GM18526 (cell line): ENCODE measurements around the gene NEMP2.

ENCODE experiments used
- POLR2A ChIP-seq: IDR thresholded peaks from 3 replicates; pipeline ENCODE4 v1.6.1; 2011; ENCODE audit not compliant: insufficient read length; ENCODE audit errors: extremely low read depth

NEMP2 gene

DNA sequence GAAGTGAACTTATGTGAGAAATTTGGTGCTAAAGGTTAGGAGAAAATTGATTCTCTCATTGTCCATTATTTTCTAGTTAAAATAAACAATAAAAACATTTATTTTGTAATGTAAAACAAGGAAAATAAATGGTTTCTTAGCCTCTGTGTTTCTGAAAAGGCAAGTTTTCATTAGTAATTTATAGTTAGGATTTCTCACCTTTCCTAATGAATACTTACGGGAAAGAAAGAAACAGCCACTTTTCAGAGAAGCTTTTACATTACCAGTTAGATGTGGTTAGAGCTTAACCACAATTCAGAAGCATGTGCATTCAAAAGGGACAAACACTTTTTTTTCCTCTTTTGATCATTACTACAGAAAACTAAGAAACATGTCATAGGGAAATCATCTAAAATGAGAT, 18.8 kb downstream of the NEMP2 start:
- TF ChIP-seq POLR2A = no peak

DNA sequence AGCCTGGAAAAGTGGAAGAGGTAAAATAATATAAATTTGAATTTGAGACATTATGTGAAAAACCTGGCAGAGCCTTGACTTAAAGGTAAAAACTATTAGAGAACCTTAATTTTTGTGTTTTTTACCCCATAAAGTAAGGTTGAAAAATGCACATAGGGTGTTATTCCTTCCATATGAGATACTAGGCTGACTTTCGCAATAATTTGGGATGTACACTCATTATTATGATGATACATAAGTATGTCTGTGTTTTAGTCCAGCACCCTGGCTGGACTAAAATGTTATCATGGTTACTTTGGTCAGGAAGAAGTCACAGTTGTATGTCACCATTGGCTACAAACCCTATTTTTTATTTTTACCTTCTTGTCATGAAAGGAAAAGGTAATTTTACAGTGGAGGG, 19.8 kb downstream of the NEMP2 start:
- no peak for TF ChIP-seq POLR2A

DNA sequence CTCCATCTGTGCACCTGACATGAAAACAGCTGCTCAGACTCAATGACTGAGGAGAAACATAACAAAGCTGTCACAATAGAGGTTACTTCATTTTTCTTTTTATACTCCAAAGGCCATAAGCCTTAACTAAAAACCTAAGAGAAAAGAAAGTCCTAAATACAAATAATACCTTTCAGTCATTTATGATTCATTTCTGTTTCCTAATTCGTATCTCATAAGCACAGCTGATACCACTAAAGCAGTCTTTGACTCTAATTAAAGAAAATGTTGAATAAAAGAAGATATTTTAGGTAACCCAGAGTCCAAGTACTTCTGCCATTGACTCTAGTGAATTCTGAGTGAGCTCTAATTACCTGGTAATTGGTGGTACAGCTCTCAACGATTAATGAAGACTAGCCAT, 20.6 kb downstream of the NEMP2 start:
- TF ChIP-seq POLR2A = no peak

DNA sequence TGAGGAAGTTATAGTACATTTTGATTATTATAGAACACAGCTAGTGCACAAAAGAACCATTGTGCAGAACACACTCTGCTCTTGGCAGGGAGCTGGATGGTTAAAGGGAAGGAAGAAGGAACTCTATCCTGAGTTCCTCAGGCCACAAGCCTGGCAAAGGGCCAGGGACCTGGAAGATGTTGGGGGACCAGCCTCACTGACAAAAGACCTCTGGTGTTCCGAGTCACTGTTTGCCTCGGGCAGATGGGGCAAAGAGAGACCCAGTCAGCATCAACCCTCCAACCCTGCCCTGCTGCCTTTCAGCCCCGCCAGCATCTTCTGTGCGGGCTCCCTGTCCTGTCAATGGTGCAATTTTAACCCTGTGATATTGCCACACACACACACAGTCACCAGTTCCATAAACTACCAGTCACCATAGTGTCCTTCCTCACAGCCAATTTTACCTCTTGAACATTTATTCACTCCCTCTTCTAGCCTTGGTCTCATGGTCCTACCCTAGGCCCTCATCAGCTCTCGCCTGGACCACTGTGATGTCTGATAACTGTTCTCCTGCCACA, 21.9 kb downstream of the NEMP2 start:
- no peak for TF ChIP-seq POLR2A

DNA sequence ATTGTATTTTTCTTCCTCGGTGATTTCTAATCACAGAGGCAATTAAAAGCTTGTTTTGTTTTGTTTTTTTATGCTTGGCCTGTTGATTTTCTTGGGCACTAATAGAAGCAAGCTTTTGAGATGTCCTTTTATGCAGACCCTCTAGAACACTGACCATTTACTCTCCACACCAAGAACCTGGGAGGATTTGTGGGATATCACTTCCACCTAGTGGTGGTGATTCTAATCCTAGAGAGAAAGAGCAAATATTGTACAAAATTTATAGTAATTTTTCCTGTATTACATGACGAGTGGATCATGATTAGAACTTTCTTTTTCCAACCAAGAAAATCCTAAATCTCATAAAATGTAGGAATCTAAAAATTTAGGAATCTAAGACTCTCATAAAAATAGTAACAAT, 23.4 kb downstream of the NEMP2 start:
- no peak for TF ChIP-seq POLR2A

DNA sequence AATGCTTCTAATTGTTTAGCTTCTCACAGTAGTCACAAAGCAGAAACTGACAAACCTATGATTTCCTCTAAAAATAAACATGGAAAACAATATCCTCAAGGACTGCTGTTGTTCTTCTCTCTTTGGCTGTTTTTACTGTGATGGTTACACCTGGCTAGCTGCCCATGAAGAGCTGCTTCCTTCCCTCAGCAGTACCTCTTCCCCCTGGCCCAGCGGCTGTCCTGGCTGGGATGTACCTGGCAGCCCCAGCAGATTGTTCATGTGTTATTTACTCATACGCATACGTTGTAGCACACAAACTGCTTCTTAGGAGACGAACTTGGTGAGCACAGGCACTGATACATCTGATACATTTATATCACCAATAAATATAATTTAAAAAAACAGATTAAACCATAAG, 27.4 kb downstream of the NEMP2 start:
- no peak for TF ChIP-seq POLR2A

DNA sequence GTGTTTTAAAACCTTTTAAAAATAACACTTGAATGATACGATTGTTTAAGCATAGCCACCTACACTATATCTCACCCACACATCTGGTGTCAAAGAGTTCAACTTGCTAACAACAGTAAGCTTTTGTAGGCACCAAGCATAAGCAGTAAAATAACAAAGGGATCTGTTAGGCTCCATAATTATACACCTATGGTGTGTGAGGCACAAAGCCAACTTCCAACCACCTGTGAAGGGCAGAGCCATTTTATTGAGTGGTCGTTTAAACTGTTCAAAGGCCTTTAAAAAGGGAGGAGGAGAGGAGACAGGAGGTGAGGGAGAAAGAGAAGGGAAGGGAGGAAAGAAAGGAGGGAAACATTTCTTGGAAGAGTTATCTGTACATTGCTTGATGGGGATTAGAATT, 27.9 kb downstream of the NEMP2 start:
- TF ChIP-seq POLR2A = no peak

DNA sequence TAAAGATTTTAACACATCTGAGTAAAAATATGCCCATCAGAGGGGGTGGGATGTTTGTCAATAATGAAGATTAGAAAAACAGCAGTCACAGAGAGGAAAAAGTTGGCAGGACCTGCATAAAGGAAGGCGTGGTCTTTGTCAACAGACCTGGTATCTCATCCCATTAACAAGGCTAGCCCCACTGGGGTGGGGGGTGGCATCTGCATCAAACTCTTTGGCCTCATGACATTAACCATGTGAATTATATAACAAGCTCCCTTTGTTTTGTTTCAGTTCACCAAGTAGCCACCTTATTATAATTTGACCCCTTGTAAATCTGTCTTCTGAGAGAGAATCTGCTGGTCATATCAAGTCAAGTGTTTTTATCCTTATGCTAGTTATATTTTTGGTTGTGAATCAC, 28.8 kb downstream of the NEMP2 start:
- TF ChIP-seq POLR2A = no peak

DNA sequence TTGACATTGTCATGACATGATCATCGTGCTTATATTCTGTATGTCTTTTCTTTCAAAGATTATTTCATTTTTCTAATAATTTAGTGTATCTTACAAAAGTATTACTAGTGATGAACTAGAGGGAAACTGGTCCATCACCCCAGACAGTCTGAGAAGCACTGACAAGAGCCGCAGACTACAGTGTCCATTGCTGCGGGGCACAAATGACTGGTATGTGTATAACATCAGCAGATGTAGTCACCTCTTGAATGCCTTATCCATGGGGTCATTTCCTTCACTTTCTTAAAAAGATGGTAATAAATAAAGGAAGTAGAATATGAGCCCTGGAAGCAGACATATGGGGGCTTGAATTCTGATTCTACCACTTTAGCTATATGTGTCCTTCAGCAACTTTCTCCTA, 29.6 kb downstream of the NEMP2 start:
- no peak for TF ChIP-seq POLR2A

DNA sequence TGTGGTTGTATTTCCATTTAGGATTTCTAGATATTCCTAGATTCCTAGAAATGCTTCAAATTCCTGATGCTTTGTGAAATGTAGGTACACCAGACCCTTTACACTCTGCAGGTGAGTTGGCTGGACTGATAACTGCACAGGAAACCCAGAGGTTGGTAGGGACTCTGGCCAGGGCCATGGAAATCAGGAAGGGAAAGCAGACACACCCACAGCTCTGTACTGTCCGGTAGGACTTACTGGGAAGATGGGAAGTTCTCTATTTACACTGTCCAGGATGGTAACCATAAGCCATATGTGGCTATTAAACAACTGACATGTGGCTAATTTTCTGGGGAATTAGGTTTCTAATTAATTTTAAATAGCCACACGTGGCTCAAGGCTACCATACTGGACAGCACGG, 31.4 kb downstream of the NEMP2 start:
- no peak for TF ChIP-seq POLR2A

DNA sequence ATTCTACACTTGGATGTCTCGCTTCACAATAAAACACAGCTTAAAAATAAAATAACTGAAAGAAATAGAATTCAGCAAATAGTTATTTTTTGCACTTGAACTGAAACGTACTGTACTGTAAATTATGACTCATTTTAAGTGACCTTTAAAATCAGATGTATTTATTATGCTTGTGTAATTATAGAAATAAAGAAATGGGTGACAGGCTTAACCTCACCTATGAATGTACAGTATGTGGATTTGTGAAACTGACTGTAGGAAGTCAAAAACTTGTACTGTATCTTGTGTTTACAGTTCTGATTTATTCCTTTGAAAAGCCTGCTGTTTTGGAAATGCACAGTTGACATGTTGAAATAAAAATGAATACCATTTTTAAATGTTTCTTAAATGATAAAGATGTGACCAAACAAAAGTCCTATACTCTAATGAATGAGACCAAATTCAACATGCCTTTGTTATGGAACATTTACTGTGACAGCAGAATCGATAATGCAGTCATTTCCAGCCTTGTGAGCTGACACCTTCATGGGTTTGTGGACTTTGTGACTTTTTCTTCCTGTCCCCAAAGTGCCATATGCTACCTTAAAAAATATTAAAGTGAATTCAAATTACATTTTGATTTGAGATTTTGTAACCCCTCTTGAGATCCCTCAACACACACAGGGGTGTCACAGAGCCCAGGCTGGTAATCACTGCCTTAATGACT, 32.7 kb downstream of the NEMP2 start:
- TF ChIP-seq POLR2A = no peak

DNA sequence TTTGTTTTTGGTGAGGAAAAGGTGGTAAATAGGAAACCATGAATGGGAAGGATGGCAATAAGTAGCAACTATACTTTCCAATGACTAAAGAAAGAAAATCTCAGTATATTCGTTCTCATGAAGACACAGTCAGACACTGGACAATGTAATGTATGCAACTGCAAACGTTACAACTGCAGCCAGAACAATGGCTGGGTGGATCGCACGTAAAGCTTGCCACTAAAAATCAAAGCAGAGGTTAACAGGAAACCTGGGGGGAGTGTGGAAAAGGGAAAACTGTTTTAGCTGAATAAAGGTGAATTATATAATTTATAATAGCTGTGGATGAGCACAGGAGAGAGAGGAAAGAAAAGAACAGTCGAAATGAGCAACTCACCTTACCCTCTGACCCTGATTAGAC, 33.3 kb downstream of the NEMP2 start:
- TF ChIP-seq POLR2A = no peak

DNA sequence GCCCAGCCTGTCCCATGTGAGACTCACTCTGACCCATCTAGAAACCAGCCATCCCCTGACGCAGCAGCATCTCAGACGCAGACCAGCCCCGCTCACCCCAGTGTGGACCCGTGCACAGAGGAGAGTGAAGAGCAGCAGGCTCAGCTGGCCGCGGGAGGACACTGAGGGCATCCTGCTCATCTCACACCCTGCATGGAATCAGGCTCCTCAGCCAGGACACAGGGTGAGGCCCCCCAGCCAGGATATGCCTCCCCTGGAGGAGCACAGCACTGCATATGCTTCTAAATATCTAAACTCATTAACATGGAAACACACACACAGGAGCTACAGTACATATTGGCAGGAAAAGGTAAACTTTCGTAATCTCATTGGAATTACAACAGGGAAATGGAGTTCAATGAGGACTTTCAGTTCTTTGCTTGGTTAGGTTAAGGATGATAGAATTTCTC, 34.4 kb downstream of the NEMP2 start:
- no peak for TF ChIP-seq POLR2A

DNA sequence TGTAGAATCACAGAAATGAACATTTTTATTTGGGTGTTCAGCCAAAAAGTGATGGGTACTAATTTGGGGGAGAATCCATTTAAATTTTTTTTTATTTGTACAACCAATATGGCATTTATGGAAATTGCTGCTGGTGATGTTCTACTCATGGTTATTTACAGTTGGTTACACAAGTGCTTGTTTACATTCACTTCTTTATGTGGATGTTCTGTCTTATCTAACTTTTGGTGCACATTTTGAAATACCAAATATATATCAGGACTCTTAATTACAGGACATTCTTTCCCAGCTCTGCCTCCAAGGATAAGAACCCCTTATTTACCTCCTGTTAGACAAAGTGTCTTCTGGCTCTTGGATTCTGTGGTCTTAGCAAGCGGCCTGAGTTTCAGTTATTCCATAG, 35.2 kb downstream of the NEMP2 start:
- TF ChIP-seq POLR2A = no peak

DNA sequence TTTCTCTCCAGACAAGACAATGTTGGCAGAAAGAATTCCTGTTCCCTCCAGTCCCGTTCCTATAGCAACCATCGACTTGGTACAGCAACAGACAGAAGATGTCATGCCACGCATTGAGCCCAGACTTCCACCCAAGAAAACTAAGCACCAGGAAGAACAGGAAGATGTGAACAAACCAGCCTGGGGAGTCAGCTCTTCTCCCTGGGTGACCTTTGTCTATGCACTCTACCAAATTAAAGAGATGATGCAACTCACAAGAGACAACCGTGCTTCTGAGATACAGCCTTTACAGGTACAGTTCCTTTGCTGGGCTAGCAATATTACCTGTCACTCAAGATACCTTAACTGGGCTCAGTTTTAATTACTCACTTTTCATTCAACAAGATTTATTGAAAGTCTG, 37.1 kb downstream of the NEMP2 start:
- no peak for TF ChIP-seq POLR2A

DNA sequence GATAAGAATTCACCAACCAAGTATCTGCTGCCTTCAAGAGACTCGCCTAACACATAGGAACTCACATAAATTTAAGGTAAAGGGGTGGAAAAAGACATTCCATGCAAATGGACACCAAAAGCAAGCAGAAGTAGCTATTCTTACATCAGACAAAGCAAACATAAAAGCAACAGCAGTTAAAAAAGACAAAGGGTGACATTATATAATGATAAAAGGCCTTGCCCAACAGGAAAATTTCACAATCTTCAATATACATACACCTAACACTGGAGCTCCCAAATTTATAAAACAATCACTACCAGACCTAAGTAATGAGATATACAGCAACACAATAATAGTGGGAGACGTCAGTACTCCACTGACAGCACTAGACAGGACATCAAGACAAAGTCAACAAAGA, 41.4 kb downstream of the NEMP2 start:
- no peak for TF ChIP-seq POLR2A

DNA sequence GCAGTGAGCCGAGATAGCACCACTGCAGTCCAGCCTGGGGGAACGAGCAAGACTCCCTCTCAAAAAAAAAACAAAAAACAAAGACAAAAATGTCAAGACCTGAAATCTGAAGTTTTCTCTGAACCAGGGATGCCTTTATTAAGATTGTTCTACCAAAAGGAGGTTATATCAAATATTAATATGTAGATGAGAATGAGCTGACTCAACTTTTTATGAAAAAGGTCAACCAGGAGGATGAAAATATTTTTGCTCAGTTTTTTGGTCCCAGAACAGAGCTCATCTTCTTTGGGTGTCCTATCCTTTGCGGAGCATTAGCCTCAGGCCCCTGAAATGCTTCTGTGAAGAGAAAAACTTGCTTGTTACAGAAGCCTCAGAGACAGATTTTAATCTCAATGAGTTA, 44.0 kb downstream of the NEMP2 start:
- TF ChIP-seq POLR2A = no peak
